Fibroblast of lung (primary cell): Measurements from ENCODE around the gene MRPL49. TPM values are rescaled to one million over a fixed set of nuclear protein-coding genes. Genes with fewer than 3 reads are reported as not detected.

ENCODE experiments used
- DNase-seq, 2 donors: peaks; one replicate each; pipeline versions ENCODE4 v3.0.0 to v3.0.0-alpha.2; 2010; ENCODE audit warnings: low read depth in 2 of 2
- H2AFZ ChIP-seq: 2 replicates; pipeline ENCODE4 v1.5.1; 2012; ENCODE audit warnings: low read length, control low read depth, inconsistent platforms
- H3K27ac ChIP-seq: 2 replicates; pipeline ENCODE4 v1.5.1; 2011; ENCODE audit warnings: low read length, control low read depth; ENCODE audit not compliant: insufficient read depth
- H3K27me3 ChIP-seq: 2 replicates; pipeline ENCODE4 v1.5.1; 2011; ENCODE audit warnings: mild to moderate bottlenecking, low read length; ENCODE audit not compliant: control insufficient read depth, insufficient read depth
- H3K36me3 ChIP-seq: 2 replicates; pipeline ENCODE4 v1.5.1; 2011; ENCODE audit warnings: low read length; ENCODE audit not compliant: control insufficient read depth, insufficient read depth
- H3K4me1 ChIP-seq: 2 replicates; pipeline ENCODE4 v1.5.1; 2011; ENCODE audit warnings: low read length; ENCODE audit not compliant: control insufficient read depth, insufficient read depth; ENCODE audit errors: extremely low read depth
- H3K4me2 ChIP-seq: 2 replicates; pipeline ENCODE4 v1.5.1; 2011; ENCODE audit warnings: low read length, control low read depth; ENCODE audit not compliant: insufficient read depth; ENCODE audit errors: extremely low read depth
- H3K4me3 ChIP-seq, 4 experiments: fragments of 200-600 bp in 1 of 4; sonication (generic) in 1 of 4; replicated peaks in 1 of 4; 2 replicates each; pipeline ENCODE4 v1.5.1; 2011 to 2016; ENCODE audit warnings: low read length in 4 of 4, low read depth in 3 of 4, mild to moderate bottlenecking in 3 of 4, control low read depth in 2 of 4, inconsistent platforms in 1 of 4, mixed read lengths in 1 of 4; ENCODE audit not compliant: insufficient read depth in 1 of 4; ENCODE audit errors: control extremely low read depth in 1 of 4
- H3K79me2 ChIP-seq: 2 replicates; pipeline ENCODE4 v1.5.1; 2012; ENCODE audit warnings: mild to moderate bottlenecking, low read length, inconsistent platforms; ENCODE audit not compliant: control insufficient read depth, insufficient read depth
- H3K9ac ChIP-seq: 2 replicates; pipeline ENCODE4 v1.5.1; 2011; ENCODE audit warnings: mild to moderate bottlenecking, low read length, control low read depth; ENCODE audit not compliant: insufficient read depth
- H3K9me3 ChIP-seq: 2 replicates; pipeline ENCODE4 v1.5.1; 2012; ENCODE audit warnings: low read depth, low read length; ENCODE audit not compliant: control insufficient read depth, insufficient read depth
- H4K20me1 ChIP-seq: 2 replicates; pipeline ENCODE4 v1.5.1; 2011; ENCODE audit warnings: low read length; ENCODE audit not compliant: control insufficient read depth, insufficient read depth; ENCODE audit errors: extremely low read depth
- EZH2 ChIP-seq: IDR thresholded peaks from 2 replicates; pipeline ENCODE4 v1.5.1; 2012; ENCODE audit warnings: low read length, control low read depth, mild to moderate bottlenecking; ENCODE audit errors: missing control alignments
- polyA plus RNA-seq, 2 donors: library from polyadenylated mRNA; depleted of rRNA in 1 of 2; stranded (reverse) in 1 of 2; unstranded in 1 of 2; fragments of >200 nt; gene quantifications; 2 replicates each; pipeline ENCODE4 v1.2.1, GENCODE V29; 2011 to 2012; ENCODE audit warnings: missing spikeins in 1 of 2
- total RNA-seq: library from RNA; depleted of rRNA; stranded (reverse); fragments of >200 nt; gene quantifications from 2 replicates; pipeline ENCODE4 v1.2.1, GENCODE V29; 2014
- TF ChIP-seq, protein P1 (sequence below), 2 donors: IDR thresholded peaks in 1 of 2; conservative IDR thresholded peaks in 1 of 2; 1 replicate in 1 of 2; 2 replicates in 1 of 2; pipeline ENCODE4 v1.5.1; 2011 to 2012; ENCODE audit warnings: low read length in 2 of 2, control low read depth in 1 of 2, inconsistent platforms in 1 of 2, low read depth in 1 of 2, mild to moderate bottlenecking in 1 of 2

The MRPL49 gene
- total and polyA plus RNA-seq, 2 donors (not counting 1 experiment from before 2014, with no cell fraction given) = 55.5 to 70.8 TPM

- peaks cover 25% of the 10 kb centered on the region for H3K79me2 ChIP-seq
- no peak overlapping the region for H3K9ac ChIP-seq
- peaks cover 10% of the 10 kb centered on the region for H3K4me1 ChIP-seq
- DNase-seq = no peak
- peaks cover 38% of the 10 kb centered on the region for H3K36me3 ChIP-seq
- H2AFZ ChIP-seq = no peak overlapping the region
- TF ChIP-seq, protein P1, sequence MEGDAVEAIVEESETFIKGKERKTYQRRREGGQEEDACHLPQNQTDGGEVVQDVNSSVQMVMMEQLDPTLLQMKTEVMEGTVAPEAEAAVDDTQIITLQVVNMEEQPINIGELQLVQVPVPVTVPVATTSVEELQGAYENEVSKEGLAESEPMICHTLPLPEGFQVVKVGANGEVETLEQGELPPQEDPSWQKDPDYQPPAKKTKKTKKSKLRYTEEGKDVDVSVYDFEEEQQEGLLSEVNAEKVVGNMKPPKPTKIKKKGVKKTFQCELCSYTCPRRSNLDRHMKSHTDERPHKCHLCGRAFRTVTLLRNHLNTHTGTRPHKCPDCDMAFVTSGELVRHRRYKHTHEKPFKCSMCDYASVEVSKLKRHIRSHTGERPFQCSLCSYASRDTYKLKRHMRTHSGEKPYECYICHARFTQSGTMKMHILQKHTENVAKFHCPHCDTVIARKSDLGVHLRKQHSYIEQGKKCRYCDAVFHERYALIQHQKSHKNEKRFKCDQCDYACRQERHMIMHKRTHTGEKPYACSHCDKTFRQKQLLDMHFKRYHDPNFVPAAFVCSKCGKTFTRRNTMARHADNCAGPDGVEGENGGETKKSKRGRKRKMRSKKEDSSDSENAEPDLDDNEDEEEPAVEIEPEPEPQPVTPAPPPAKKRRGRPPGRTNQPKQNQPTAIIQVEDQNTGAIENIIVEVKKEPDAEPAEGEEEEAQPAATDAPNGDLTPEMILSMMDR (conservative IDR thresholded peaks at IDR 0.05 in 1 of 2, IDR thresholded peaks at IDR 0.05 in 1 of 2; ENCODE audit: low read depth in 1 of 2, low read length in 2 of 2) = no peak
- no peak for TF ChIP-seq EZH2
- H3K27ac ChIP-seq = no peak overlapping the region
- H4K20me1 ChIP-seq = no peaks in the 10 kb centered on the region
- H3K4me3 ChIP-seq = no peak overlapping the region
- H3K4me2 ChIP-seq = no peak overlapping the region
- H3K9me3 ChIP-seq = no peaks in the 10 kb centered on the region
- no peaks in the 10 kb centered on the region for H3K27me3 ChIP-seq
These were observed 8.7 kb downstream of the MRPL49 start for GRCh38 chr11:65130631-65131416.

DNA sequence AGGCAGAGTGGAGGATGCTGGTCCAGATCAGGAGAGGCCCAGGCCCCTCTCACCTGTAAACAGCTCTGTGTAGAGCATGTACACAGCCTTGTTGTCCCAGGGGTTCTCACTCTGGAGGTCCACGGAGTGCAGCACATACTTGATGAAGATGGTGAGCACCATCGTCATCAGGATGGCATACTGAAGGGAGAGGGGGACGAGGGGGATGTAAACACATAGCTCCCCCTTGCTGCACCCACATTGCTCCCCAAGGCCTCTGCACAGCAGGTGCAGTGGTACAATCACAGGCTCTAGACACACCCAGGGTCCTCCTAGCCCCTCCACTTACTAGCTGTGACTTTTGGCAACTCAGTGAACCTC is 9.3 kb downstream of the MRPL49 start:
- no peak for TF ChIP-seq EZH2
- TF ChIP-seq, protein P1 (conservative IDR thresholded peaks at IDR 0.05 in 1 of 2, IDR thresholded peaks at IDR 0.05 in 1 of 2; ENCODE audit: low read depth in 1 of 2, low read length in 2 of 2) = no peak
- no peak overlapping the region for H3K27ac ChIP-seq

GRCh38 chr11:65131895-65132237 is 9.7 kb downstream of the MRPL49 start:
- no peak for DNase-seq
- TF ChIP-seq, protein P1 (conservative IDR thresholded peaks at IDR 0.05 in 1 of 2, IDR thresholded peaks at IDR 0.05 in 1 of 2; ENCODE audit: low read depth in 1 of 2, low read length in 2 of 2) = no peak
- TF ChIP-seq EZH2 = no peak
- no peak overlapping the region for H3K4me2 ChIP-seq
- peaks cover 33% of the 10 kb centered on the region for H3K36me3 ChIP-seq
- H3K9ac ChIP-seq = no peak overlapping the region
- peaks cover 10% of the 10 kb centered on the region for H3K4me1 ChIP-seq
- H3K4me3 ChIP-seq = no peak overlapping the region
- H3K9me3 ChIP-seq = no peaks in the 10 kb centered on the region
- H3K27ac ChIP-seq = no peak overlapping the region
- H3K27me3 ChIP-seq = no peaks in the 10 kb centered on the region
- H2AFZ ChIP-seq = no peak overlapping the region
- no peaks in the 10 kb centered on the region for H4K20me1 ChIP-seq
- H3K79me2 ChIP-seq = peaks cover 25% of the 10 kb centered on the region

More for the DNA sequence above, 9.3 kb downstream of the MRPL49 start:
- Histone ChIP-seq H3K4me1 (peaks cover 10% of the 10 kb centered on the region), H3K4me2 (no peak overlapping the region), H3K79me2 (peaks cover 25% of the 10 kb centered on the region), H2AFZ (no peak overlapping the region), H3K9ac (no peak overlapping the region), H3K4me3 (no peak overlapping the region), H3K36me3 (peaks cover 36% of the 10 kb centered on the region), H3K9me3 (no peaks in the 10 kb centered on the region), H4K20me1 (no peaks in the 10 kb centered on the region), H3K27me3 (no peaks in the 10 kb centered on the region)
- DNase-seq = no peak
